Skeletal muscle satellite cell (primary cell): ENCODE data around the gene TARS1.
A peak's percentile ranks its signal among the peaks of the same experiment; 100 is the strongest.
"Not testable (repeated sequence)": the region's sequence is repeated elsewhere in the genome, so short reads cannot be mapped to it uniquely, and the experiment has no call there.

Experiments
- H3K27me3 ChIP-seq: 2 replicates; pipeline ENCODE4 v1.7.0; 2013; ENCODE audit warnings: low read length; ENCODE audit not compliant: control insufficient read depth, insufficient read depth
- H3K36me3 ChIP-seq: 2 replicates; pipeline ENCODE4 v1.7.0; 2013; ENCODE audit warnings: mild to moderate bottlenecking, control low read depth, low read length; ENCODE audit not compliant: insufficient read depth
- H3K4me1 ChIP-seq: 2 replicates; pipeline ENCODE4 v1.7.0; 2013; ENCODE audit warnings: low read length; ENCODE audit not compliant: control insufficient read depth, insufficient read depth
- H3K4me2 ChIP-seq: 2 replicates; pipeline ENCODE4 v1.7.0; 2013; ENCODE audit warnings: mild to moderate bottlenecking, low read length
- H3K4me3 ChIP-seq: 2 replicates; pipeline ENCODE4 v1.7.0; 2013; ENCODE audit warnings: low read length
- H3K9ac ChIP-seq: 2 replicates; pipeline ENCODE4 v1.7.0; 2013; ENCODE audit warnings: mild to moderate bottlenecking, low read depth, low read length, moderate library complexity
- H3K9me3 ChIP-seq: replicated peaks from 2 replicates; pipeline ENCODE4 v1.7.0; 2013; ENCODE audit warnings: mild to moderate bottlenecking, control low read depth, low read length

Gene TARS1

DNA sequence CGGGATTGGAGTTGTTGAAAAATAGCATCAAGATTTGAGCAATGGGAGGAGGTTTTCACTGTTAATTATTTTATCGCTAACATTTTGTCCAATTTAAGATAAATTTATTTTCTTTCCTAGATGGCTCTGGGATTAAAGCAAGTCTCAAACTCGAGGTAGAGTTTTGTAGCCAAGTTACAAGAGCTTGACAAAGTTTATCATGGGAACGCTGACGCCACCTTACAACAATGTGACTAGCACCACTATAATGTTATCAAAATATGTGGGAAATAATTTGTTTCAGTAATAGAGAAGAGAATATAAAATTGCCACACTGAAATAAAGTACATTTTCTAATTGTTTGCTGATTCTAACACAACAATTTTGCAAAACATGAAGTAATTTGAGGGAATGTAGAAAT is 19.8 kb upstream of the TARS1 start:
- no peak overlapping the region for H3K9ac ChIP-seq

DNA sequence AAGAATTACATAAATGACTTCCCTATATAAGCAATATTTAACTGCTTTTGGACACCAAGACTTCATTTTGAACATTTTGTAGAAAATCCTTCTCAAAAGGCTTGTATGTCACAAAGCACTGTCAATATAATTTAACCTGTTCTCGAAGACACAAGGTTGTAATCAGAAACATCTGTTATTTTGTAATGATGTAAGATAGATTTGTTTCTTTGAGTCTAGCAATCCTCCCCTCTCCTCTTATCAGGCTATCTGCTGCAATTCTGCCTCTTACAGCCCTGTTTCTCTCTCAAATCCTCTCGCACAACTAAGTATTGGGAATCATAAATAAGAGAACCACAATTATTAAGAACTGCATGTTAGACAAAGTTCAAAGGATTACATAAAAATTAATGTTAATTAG is 18.6 kb upstream of the TARS1 start:
- H3K4me2 ChIP-seq = no peak overlapping the region
- no peaks in the 10 kb centered on the region for H3K27me3 ChIP-seq
- no peak overlapping the region for H3K4me3 ChIP-seq
- no peaks in the 10 kb centered on the region for H3K36me3 ChIP-seq
- H3K9me3 ChIP-seq = no peaks in the 10 kb centered on the region
- no peak overlapping the region for H3K9ac ChIP-seq
- peaks cover 8% of the 10 kb centered on the region for H3K4me1 ChIP-seq

More for the DNA sequence above, 19.8 kb upstream of the TARS1 start:
- Histone ChIP-seq H3K4me1 (peaks cover 8% of the 10 kb centered on the region), H3K9me3 (no peaks in the 10 kb centered on the region), H3K4me3 (no peak overlapping the region), H3K36me3 (no peaks in the 10 kb centered on the region), H3K27me3 (no peaks in the 10 kb centered on the region), H3K4me2 (no peak overlapping the region)

DNA sequence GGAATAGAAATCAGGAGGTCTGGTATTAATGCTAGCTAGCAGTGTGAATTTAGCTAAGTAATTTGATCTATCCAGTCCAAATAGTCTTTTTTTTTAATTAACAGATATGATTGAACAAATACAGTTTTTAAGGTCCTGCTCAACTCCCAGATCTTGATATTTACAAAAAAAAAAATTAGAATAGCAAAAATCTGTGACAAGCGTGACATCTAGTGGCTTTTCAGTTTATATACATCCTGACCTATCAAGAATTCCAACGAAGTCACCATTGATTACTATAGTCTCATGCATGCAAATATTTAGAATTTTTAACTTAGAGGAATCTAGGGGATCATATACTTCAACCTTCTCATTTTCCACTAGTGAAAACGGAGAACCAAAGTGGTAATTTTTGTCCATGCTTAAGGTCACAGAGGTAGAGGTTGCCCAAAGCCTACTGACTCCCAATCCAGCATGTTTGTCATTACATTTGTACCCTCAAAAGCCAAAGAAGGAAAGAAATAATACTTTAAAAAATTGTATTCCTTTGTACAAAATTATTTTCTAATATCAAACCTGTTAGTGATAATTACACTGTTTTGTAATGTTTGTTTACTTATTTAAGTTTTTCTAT is 17.6 kb upstream of the TARS1 start:
- Histone ChIP-seq H3K4me3 (no peak overlapping the region), H3K36me3 (no peaks in the 10 kb centered on the region), H3K9ac (peak overlapping the region; percentile 44), H3K4me1 (peaks cover 6% of the 10 kb centered on the region), H3K4me2 (no peak overlapping the region), H3K9me3 (no peaks in the 10 kb centered on the region), H3K27me3 (no peaks in the 10 kb centered on the region)

DNA sequence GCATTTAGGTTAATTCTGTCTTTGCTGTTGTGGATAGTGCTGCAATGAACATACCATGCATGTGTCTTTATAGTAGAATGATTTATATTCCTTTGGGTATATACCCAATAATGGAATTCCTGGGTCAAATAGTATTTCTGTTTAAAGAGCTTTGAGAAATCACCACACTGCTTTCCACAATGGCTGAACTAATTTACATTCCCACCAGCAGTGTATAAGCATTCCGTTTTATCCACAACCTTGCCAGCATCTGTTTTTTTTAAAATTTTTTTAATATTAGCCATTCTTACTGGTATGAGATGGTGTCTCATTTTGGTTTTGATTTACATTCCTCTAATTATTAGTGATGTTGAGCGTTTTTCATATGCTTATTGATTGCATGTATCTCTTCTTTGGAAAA is 15.5 kb upstream of the TARS1 start:
- no peak overlapping the region for H3K9ac ChIP-seq
- H3K4me1 ChIP-seq = peaks cover 2% of the 10 kb centered on the region
- H3K4me2 ChIP-seq = no peak overlapping the region
- H3K27me3 ChIP-seq = no peaks in the 10 kb centered on the region
- H3K36me3 ChIP-seq = no peaks in the 10 kb centered on the region
- no peak overlapping the region for H3K4me3 ChIP-seq
- H3K9me3 ChIP-seq = no peaks in the 10 kb centered on the region

DNA sequence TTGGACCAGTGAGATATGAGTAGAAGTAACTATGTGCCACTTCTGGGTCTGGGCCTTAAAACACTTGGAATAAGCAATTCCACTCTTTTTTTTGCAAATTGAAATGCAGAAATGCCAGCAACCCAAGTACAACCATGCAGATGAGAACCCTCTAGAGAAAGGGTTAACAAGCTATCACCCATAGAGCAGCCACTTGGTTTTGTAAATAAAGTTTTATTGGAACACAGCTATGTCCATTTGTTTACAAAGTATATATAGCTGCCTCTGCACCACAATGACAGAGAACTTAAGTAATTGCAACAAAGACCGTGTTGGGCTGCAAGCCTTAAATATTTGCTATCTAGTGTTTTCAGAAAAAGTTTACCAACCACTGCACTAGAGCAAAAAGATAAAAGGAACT is 9.8 kb upstream of the TARS1 start:
- Histone ChIP-seq H3K4me3 (no peak overlapping the region), H3K4me1 (no peaks in the 10 kb centered on the region), H3K9me3 (no peaks in the 10 kb centered on the region), H3K36me3 (no peaks in the 10 kb centered on the region), H3K4me2 (no peak overlapping the region), H3K27me3 (no peaks in the 10 kb centered on the region), H3K9ac (no peak overlapping the region)

DNA sequence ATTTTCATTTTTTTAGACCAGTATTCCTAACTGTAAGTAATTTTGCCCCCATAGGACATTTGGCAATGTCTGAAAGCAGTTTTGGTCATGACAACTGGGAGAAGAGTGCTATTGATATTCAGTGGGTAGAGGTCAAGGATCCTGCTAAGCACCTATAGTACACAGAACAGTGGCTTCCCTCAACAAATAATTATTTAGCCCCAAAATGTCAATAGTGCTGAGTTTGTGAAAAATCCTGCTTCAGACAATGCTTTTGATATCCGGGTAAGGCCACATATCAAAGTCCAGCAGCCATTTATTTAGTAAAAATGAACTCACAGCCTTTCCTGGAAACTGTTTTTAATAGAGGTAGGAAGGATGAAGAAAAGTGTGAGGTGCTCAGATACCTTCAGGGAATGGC is 8.1 kb upstream of the TARS1 start:
- Histone ChIP-seq H3K4me1 (no peaks in the 10 kb centered on the region), H3K27me3 (no peaks in the 10 kb centered on the region), H3K9me3 (no peaks in the 10 kb centered on the region), H3K36me3 (no peaks in the 10 kb centered on the region), H3K9ac (no peak overlapping the region), H3K4me2 (no peak overlapping the region), H3K4me3 (no peak overlapping the region)

DNA sequence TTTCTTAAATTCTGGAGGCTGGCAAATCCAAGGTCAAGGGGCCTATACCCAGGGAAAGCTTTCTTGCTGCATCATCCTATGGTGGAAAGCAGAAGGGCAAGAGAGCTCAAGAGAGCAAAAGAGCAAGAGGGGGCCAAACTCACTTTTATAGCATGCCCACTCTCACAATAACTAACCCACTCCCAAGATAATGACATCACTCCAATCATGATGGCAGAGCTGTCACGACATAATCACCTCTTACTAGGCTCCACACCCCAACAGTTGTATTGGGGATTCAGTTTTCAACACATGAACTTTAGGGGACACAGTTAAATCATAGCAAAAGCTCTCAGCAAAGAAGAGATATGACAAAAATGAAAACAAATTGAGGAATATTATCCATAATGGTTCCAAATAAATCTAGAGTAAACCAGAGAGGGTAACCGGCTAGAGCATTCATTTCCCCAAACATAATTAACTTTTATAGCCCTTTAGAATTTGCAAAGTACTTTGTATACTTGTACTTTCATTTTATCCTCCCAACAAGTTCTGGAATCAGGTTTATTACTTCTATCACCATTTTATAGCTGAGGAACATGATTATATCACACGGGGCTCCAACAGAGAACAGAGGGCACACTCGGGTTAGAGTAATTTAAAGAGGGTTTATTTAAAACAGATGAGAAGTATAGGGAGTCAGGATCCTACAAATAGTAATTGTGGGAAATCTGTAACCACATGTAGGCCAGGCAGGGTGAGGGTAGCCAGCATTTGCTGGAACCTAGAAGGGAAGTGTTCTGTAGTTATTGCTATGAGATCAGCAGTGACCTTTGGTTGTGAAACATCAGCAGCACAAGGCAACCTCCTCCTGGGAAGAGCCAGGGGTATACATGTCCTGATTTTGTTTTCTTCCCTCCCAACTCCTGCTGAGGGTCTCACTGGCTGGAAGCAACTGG is 7.2 kb upstream of the TARS1 start:
- Histone ChIP-seq H3K27me3 (no peaks in the 10 kb centered on the region), H3K9me3 (no peaks in the 10 kb centered on the region), H3K4me1 (no peaks in the 10 kb centered on the region), H3K4me3 (no peak overlapping the region), H3K9ac (no peak overlapping the region), H3K36me3 (no peaks in the 10 kb centered on the region), H3K4me2 (no peak overlapping the region)

DNA sequence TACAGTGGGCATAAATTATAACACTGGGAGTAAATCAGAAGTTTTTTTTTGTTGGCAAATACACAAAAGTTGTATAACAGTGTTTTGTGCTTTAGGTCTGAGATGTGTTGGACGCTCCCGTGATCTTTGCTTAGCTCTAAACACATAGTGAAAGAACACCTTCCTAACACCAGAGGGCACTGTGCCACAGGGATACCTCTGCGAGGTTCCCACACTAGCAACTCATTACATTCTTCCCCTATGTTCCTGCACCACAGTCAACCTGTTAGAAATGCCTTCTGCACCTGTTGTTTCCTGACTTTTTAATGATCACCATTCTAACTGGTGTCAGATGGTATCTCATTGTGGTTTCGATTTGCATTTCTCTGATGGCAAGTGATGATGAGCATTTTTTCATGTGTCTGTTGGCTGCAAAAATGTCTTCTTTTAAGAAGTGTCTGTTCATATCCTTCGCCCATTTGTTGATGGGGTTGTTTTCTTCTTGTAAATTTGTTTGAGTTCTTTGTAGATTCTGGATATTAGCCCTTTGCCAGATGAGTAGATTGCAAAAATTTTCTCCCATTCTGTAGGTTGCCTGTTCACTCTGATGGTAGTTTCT is 4.8 kb upstream of the TARS1 start:
- not testable (repeated sequence) for H3K4me1 ChIP-seq, H3K9ac ChIP-seq, H3K4me2 ChIP-seq, H3K4me3 ChIP-seq, H3K36me3 ChIP-seq, H3K9me3 ChIP-seq, H3K27me3 ChIP-seq

DNA sequence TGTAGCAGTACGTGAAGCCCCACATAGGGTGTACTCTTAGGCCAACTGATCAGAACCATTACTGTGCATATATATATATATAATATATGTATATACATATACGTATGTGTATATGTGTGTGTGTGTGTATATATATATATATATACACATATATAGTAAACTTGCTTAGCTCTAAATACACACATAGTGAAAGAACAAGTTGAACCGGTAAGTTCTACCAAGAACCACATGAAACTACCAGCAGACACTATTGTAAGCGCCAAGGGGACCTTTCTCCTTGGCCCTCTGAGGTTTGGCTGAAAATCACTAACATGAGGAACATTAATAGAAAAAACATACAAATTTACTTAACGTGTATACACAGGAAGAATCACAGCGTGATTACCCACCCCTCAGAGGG is 1.8 kb upstream of the TARS1 start:
- Histone ChIP-seq H3K36me3 (peaks cover 3% of the 10 kb centered on the region), H3K4me3 (peak overlapping the region; percentile 83), H3K9ac (peak overlapping the region; percentile 89), H3K4me1 (peaks cover 18% of the 10 kb centered on the region), H3K9me3 (no peaks in the 10 kb centered on the region), H3K27me3 (no peaks in the 10 kb centered on the region), H3K4me2 (peak overlapping the region; percentile 87)

DNA sequence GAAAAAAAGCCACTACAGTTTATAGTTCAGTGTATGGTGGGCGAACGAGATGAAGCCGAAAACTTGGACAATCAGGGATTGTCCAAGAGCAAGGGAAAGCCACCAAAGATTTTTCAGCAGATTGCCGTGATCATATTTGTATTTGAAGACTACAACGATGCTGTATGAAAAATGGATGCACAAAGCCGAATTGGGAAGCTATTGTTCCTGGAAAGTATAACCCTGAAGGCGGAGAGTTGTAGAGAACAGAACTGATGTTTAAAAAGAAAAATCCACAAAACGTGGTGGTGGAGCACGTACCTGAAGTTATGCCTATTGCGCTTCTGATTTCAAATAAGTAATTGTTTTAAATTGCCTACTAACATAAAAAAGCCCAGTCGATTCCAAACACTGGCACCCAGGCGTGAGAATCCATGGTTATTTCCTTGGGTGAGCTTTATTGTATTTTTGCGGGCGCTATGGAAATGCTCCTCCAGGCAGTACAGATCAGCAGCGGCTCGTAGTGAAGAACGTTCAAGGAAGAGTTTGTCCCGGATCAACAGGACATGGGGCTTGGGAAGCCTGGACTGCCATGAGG is 772 bp upstream of the TARS1 start:
- Histone ChIP-seq H3K27me3 (no peaks in the 10 kb centered on the region), H3K36me3 (peaks cover 3% of the 10 kb centered on the region), H3K4me3 (peak overlapping the region; percentile 83), H3K4me1 (peaks cover 26% of the 10 kb centered on the region), H3K9me3 (no peaks in the 10 kb centered on the region), H3K9ac (peak overlapping the region; percentile 89), H3K4me2 (peak overlapping the region; percentile 87)
